Activated naive CD4-positive, alpha-beta T cell treated with anti-CD3 and anti-CD28 coated beads, Interleukin-2, amount 50 U/mL, for 16 hours (primary cell): ENCODE results near the gene GMEB2.
"Not testable (repeated sequence)": the region's sequence is repeated elsewhere in the genome, so short reads cannot be mapped to it uniquely, and the experiment has no call there.

Experiments
- DNase-seq: peaks from one replicate; pipeline ENCODE4 v3.0.0-alpha.2; 2020

Gene GMEB2

GRCh38 chr20:63626424-63627128, at the start of gene GMEB2:
Gene GMEB2 (minus strand): TSS chr20:63627101. CDS start chr20:63619397, 7,704 bp downstream.
- DNase-seq = peak; percentile 78

GRCh38 chr20:63675681-63676368, 48.9 kb upstream of the GMEB2 start:
- DNase-seq = no peak

- no peak for DNase-seq
Observed at GRCh38 chr20:63673951-63674350, 47.0 kb upstream of the GMEB2 start.

GRCh38 chr20:63672666-63673065, 45.8 kb upstream of the GMEB2 start:
- DNase-seq = no peak

GRCh38 chr20:63671695-63672094, 44.8 kb upstream of the GMEB2 start:
- DNase-seq = not testable (repeated sequence)

GRCh38 chr20:63668351-63668750, 41.5 kb upstream of the GMEB2 start:
- no peak for DNase-seq

GRCh38 chr20:63667858-63668257, 41.0 kb upstream of the GMEB2 start:
- no peak for DNase-seq

- no peak for DNase-seq
Observed at GRCh38 chr20:63665708-63666107, 38.8 kb upstream of the GMEB2 start.

- DNase-seq = no peak
Observed at GRCh38 chr20:63664861-63665594, 38.1 kb upstream of the GMEB2 start.

- DNase-seq = no peak
Observed at GRCh38 chr20:63664143-63664851, 37.4 kb upstream of the GMEB2 start.

- no peak for DNase-seq
Observed at GRCh38 chr20:63663332-63664066, 36.6 kb upstream of the GMEB2 start.

- no peak for DNase-seq
Observed at GRCh38 chr20:63662813-63663189, 35.9 kb upstream of the GMEB2 start.

- DNase-seq = no peak
Observed at GRCh38 chr20:63661959-63662812, 35.3 kb upstream of the GMEB2 start.

GRCh38 chr20:63661108-63661507, 34.2 kb upstream of the GMEB2 start:
- no peak for DNase-seq

- no peak for DNase-seq
Observed at GRCh38 chr20:63660622-63661021, 33.7 kb upstream of the GMEB2 start.

GRCh38 chr20:63660174-63660573, 33.3 kb upstream of the GMEB2 start:
- DNase-seq = not testable (repeated sequence)

- DNase-seq = no peak
Observed at GRCh38 chr20:63659370-63659769, 32.5 kb upstream of the GMEB2 start.

- no peak for DNase-seq
Observed at GRCh38 chr20:63658749-63659187, 31.9 kb upstream of the GMEB2 start.

GRCh38 chr20:63657937-63658748, 31.2 kb upstream of the GMEB2 start, which contains the start of gene RTEL1:
Gene RTEL1 (plus strand): TSS chr20:63658312. CDS start chr20:63659403, 1,091 bp downstream.
- peak; percentile 87 for DNase-seq

GRCh38 chr20:63657260-63657936, 30.5 kb upstream of the GMEB2 start:
- DNase-seq = no peak
